HG03025 (cell line): Measurements from ENCODE around the gene OR2B3.
"Not testable (repeated sequence)": the region's sequence is repeated elsewhere in the genome, so short reads cannot be mapped to it uniquely, and the experiment has no call there.

ENCODE experiments used
- ATAC-seq: cut with Tn5 transposase; IDR thresholded peaks from one replicate; pipeline ENCODE4 v1.9.1; 2021; ENCODE audit warnings: mild to moderate bottlenecking, moderate library complexity; ENCODE audit not compliant: unreplicated experiment, low FRiP score

Gene OR2B3, protein sequence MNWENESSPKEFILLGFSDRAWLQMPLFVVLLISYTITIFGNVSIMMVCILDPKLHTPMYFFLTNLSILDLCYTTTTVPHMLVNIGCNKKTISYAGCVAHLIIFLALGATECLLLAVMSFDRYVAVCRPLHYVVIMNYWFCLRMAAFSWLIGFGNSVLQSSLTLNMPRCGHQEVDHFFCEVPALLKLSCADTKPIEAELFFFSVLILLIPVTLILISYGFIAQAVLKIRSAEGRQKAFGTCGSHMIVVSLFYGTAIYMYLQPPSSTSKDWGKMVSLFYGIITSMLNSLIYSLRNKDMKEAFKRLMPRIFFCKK

DNA sequence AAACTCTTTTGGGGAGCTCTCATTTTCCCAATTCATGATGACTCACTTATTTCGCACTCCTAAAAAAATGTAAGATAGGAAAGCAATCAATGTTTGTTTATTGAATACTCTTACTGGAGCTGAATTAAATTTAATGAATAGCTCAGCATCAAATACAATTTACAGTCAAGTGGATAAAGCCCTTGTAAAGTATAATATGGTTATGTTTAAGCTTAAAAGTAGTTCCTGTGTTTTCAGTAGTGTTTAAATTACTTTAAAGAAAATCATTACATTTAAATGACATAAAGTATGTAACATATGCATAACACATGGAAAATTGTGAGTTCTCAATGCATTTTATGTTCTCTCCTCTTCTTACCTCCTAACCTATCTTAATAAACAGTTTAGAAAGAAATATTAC is at the start of gene OR2B3:
Gene OR2B3, minus strand, starts transcription at position 101 of the 400 bp plus-strand sequence. Its CDS starts 65 bp downstream, at position 36.
- no peak for ATAC-seq

DNA sequence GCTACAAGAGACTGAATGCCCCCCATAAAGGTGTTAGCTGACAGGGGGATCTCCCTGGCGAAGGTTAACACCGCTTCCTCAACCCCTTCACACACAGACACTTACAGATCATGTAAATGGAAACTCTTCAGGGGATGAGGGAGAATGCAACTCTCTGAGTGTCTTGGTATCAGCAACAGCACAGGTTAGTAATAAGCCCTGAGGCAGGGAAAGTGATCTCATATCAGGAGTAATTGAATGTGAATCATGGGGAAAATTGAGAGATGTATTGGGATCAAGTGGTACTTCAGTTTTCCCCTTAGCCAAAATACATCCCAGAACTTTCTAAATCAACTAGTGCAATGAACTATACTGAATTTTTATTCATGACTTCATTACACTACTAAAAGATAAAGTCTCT is 44.6 kb upstream of the OR2B3 start:
- no peak for ATAC-seq

DNA sequence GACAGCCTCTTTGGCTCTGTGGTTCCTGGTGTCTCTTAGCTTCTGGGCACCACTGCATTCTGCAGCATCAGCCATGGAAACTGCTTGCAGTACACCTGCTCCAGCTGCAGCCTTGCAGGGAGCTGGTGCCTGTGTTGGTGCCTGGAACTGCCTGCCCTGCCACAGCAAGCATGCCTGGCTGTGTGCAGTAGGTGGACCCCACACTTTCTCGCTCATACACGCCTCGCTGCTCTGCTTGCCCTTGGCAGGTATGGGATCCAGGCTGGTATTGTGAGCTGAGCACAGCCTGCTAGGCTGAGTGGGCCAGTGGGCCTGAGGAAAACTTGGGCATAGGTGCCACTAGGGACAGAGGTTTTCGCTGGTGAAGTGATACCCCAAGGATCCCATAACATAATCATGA is 43.5 kb upstream of the OR2B3 start:
- no peak for ATAC-seq

DNA sequence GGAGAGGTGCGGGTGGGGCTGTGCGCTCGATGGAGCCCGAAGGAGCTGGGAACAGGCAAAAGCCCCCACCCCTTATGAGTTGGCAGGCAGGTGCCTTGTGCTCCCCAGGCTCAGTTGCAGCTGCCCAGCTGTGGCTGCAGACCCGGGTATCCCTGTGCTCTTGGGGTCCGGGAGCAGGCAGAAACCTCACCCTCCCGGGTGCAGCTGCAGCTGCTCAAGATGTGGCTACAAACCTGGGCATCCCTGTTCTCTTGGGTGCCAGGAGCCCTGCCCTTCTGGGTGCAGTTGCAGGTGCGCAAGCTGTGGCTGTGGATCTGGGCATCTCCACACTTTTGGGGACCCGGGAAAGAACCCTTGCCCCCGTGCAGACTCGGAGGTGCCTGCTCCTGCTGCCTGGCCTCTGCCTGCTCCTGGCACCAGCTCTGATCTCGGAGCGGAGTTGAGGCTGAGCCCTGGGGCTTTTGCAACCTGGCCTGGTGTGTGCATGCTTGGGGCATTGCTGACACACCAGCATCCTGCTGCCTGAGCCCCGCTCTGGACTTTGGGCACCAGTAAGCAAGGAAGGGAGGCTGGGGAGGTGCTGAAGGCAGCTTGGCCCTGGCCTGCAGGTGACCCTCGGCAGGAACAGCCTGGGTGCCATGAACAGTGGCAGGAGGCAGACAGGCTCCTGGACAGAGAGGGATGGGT is 42.4 kb upstream of the OR2B3 start:
- ATAC-seq, result no peak

DNA sequence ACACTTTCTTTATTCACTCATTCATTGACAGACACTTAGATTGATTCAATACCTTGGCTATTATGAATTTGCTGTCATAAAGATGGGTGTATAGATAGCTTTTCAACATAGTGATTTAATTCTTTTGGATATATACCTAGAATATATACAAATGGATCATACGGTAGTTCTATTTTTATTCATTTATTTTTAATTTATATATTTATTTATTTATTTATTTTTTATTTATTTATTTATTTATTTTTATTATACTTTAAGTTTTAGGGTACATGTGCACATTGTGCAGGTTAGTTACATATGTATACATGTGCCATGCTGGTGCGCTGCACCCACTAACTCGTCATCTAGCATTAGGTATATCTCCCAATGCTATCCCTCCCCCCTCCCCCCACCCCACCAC is 27.9 kb upstream of the OR2B3 start:
- ATAC-seq, result not testable (repeated sequence)

DNA sequence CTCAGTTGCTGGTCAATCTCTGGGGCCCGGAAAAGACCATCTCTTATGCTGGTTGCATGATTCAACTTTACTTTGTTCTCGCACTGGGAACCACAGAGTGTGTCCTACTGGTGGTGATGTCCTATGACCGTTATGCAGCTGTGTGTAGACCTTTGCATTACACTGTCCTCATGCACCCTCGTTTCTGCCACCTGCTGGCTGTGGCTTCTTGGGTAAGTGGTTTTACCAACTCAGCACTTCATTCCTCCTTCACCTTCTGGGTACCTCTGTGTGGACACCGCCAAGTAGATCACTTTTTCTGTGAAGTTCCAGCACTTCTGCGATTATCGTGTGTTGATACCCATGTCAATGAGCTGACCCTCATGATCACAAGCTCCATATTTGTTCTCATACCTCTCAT is 25.0 kb upstream of the OR2B3 start:
- ATAC-seq, result no peak

DNA sequence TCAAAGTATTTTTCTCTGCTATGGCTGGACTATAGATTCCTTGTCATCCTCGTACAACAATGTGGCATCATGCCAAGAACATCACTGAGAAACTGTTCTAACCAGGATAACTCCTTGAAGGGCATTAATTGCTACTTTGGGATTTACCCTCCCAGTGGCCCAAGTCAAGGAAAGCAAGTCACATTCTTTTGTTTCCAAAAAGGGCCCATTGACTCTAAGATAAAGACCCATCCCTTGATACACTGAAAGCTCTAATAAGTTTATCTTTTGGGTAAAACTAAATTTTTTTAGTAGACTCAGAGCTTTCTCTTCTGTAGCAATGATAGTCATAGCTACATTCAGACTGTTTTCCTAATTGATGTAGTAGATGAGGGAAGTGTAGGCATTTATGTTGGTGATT is 20.6 kb upstream of the OR2B3 start, which contains the start of gene OR2J3:
Gene OR2J3, plus strand, starts transcription at position 301 of the 400 bp plus-strand sequence. CDS start 3,833 bp downstream, outside the sequence.
- ATAC-seq, result no peak

DNA sequence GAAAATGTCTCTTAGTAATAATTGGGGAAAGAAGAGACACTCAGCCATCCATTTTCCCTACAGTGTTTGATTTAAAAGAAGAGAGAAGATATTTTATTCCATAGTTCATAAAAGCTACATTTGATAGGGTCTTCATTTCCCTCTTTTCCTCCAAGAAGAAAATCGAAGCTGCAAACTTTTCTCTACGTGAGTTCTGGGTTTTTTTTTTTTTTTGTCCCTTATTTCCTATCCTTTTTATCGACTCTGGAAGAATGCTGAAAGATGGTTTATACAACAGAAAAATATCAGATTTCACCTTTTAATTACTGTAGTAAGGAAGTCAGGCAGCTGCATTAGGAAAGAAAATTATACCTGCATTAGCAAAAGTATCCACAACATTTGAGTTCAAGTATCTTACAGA is 12.1 kb upstream of the OR2B3 start, which contains the start of gene OR2J1:
Gene OR2J1, plus strand, starts transcription at position 301 of the 400 bp plus-strand sequence. CDS start 1,453 bp downstream, outside the sequence.
- no peak for ATAC-seq

DNA sequence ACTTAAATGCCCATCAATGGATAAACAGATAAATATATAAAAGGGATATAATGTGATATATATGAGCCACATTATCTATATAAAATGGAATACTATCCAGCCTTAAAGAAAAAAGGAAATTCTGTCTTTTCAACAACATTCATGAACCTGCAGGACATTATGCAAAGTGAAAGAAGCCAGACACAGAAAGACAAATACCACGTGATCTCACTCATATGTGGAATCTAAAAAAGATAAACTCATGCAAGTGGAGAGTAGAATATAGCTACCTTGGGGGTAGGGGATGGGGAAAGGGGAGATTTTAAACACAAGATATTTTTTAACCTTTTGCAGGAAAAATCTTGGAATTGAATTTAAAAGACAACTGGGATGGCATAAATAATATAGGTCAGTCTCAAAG is 10.7 kb upstream of the OR2B3 start:
- no peak for ATAC-seq

DNA sequence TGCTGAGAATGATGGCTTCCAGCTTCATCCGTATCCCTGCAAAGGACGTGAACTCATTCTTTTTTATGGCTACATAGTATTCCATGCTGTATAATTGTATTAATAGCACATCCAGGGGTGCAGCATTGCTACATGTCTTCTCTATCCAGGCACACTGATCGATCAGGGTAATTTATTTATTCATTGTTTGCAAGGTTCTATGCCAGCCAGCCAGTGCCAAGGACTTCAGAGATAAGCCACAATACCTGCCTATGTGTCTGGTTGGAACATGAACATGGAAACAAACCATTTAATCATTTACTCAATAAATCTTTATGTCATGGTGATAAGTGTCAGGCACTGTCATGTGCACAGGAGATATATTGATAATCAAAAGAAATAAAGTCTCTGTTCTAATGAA is 5.8 kb upstream of the OR2B3 start:
- ATAC-seq, result no peak

DNA sequence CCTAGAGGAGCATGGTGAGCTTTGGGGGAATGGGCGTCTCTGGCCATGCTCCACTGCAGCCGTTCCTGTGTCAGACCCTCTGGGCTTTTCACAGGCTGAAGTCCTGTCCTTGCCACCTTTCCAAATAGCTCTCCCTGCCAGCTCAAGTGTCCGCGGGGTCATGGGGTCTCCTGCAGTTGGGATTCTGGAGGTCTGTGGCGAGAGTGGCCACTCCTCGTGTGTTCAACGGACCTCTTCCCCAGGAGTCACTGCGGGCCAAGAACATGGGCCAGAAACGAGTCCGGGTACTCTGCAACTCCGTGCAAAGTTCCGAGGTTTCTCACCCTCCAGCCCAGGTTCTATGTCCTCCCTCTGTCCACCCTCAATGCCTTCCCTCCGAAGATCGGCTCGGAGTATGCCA is 4.7 kb downstream of the OR2B3 start:
- ATAC-seq, result no peak

DNA sequence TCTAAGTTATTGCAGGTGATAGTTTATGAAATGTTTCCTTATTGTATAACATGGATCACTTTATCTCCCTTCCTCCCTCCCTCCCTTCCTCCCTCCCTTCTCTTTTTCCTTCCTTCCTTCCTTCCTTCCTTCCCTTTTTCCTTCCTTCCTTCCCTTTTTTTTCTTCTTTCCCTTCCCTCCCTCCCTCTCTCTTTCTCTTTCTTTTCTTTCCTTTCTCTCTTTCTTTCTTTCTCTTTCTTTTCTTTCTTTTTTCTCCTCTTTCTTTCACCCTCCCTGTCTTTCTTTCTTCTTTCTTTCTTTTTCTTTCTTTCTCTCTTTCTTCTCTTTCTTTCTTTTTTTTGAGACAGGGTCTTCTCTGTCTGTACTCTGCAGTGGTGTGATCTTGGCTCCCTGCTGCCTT is 5.8 kb downstream of the OR2B3 start:
- no peak for ATAC-seq

DNA sequence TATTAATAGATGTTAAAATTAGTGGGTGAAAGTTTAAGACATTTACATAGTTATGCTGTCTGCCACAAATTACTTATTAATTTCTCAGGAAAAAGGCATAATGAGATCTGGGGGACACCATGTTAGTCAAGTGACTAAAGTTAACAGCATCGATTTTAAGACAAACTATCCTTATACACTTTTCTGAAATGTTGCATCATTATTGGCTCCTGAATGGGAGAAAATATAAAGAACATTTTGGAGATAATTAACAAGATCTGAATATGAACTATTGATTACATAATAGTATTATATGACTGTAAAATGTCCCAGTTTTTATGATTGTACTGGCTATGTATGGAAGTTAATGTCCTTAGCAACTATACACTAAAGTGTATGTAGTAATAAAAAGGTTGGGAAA is 7.9 kb downstream of the OR2B3 start:
- no peak for ATAC-seq

DNA sequence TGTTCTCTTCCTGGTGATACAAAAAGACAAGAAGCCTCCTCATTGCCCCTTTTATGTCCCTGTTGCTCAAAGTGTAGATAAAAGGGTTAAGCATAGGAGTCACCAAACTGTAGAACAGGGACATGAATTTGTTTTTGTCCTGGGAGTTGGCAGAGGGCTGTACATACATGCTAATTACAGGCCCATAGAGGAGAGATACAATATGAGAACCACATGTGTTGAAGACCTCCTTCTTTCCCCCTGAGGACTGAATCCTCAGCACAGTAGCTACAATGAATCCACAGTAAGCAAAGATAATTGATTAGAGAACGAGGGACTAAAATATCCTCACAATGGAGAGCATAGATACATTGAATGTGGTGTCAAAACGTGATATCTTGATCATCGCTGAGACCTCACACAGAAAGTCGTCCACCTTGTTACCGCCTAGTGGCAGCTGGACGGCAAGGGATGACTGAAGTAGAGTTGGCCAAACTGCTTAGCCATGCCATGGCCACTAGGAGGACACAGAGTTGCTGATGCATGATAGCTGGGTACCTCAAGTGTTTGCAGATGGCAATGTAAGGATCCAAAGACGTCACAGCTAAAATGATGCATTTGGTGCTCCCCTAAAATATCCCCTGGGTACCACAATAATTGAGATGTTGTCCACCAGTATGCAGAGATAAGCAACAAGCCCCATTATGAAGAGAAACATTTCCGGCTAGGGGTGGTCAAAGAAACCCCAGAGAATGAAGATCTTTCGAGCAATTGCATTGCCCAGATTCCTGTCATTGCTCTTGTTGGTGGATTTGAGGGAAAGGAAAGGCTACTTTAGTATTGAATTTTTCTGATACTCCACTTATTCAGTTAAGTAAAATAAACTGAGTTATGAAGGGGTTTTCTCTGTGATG is 15.0 kb downstream of the OR2B3 start:
- no peak for ATAC-seq

DNA sequence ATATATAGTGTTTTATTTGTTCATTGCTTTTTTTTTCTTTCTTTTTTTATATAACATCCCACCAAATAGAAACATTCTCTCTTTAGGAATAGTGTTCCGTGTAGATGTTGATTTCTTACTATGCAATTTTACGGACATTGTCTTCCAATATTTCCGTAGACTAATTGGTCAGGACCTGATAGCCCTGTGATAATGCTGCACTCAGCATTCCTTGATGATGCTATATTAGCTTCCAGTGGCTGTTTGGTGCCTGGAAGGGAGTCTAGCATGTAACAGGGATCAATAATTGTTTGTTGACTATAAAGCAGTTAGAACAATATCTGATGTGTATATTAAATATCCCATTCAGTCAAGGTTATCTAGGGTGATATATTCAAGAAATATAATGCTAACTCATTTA is 35.4 kb downstream of the OR2B3 start:
- no peak for ATAC-seq

DNA sequence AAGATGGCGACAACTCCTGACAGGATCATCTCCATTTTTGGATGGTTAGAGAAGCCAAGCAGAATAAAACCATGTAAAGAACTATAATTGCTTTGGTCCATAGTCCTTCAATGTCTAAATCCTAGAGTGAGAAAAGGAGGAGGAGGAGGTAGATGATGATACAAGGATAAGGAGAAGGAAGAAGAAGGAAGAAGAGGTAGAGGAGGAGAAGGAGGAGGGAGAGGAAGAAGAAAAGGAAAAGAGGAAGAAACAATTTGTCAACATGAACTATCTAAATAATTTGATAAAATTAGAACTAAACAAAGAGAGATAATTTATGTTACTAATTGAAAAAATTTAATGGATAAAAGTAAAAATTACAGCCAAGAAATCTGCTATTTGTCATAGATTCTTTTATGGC is 42.0 kb downstream of the OR2B3 start, which contains the start of gene OR2W1:
Gene OR2W1, minus strand, starts transcription at position 101 of the 400 bp plus-strand sequence. Its CDS starts 0 bp downstream, at position 101.
- no peak for ATAC-seq
